ENCODE measurements around the gene KAT6B.

Gene KAT6B

GRCh38 chr10:74949034-74949832, 122.8 kb downstream of the KAT6B start:
- no peak overlapping the region for H3K4me3 ChIP-seq (ENCODE audit: control insufficient read depth, low read depth, low read length)
- DNase-seq (ENCODE audit: low read depth), result peak; percentile 50
- no peak for TF ChIP-seq CTCF (conservative IDR thresholded peaks at IDR 0.05; ENCODE audit: control insufficient read depth, insufficient read depth, low read depth, low read length)

GRCh38 chr10:74949843-74950765, 123.7 kb downstream of the KAT6B start:
- TF ChIP-seq CTCF (conservative IDR thresholded peaks at IDR 0.05; ENCODE audit: control insufficient read depth, insufficient read depth, low read depth, low read length), result no peak
- no peak for DNase-seq (ENCODE audit: low read depth)
- H3K4me3 ChIP-seq (ENCODE audit: control insufficient read depth, low read depth, low read length), result no peak overlapping the region

GRCh38 chr10:74953214-74953613, 126.8 kb downstream of the KAT6B start:
- H3K4me3 ChIP-seq (ENCODE audit: control insufficient read depth, low read depth, low read length), result no peak overlapping the region
- no peak for DNase-seq (ENCODE audit: low read depth)
- TF ChIP-seq CTCF (conservative IDR thresholded peaks at IDR 0.05; ENCODE audit: control insufficient read depth, insufficient read depth, low read depth, low read length), result no peak

GRCh38 chr10:74955796-74956195, 129.4 kb downstream of the KAT6B start:
- DNase-seq (ENCODE audit: low read depth), result peak; percentile 35
- TF ChIP-seq CTCF (conservative IDR thresholded peaks at IDR 0.05; ENCODE audit: control insufficient read depth, insufficient read depth, low read depth, low read length), result no peak
- no peak overlapping the region for H3K4me3 ChIP-seq (ENCODE audit: control insufficient read depth, low read depth, low read length)

GRCh38 chr10:74956555-74957111, 130.2 kb downstream of the KAT6B start:
- DNase-seq (ENCODE audit: low read depth), result no peak
- H3K4me3 ChIP-seq (ENCODE audit: control insufficient read depth, low read depth, low read length), result no peak overlapping the region
- no peak for TF ChIP-seq CTCF (conservative IDR thresholded peaks at IDR 0.05; ENCODE audit: control insufficient read depth, insufficient read depth, low read depth, low read length)

GRCh38 chr10:74957285-74957961, 131.0 kb downstream of the KAT6B start:
- no peak for DNase-seq (ENCODE audit: low read depth)
- no peak for TF ChIP-seq CTCF (conservative IDR thresholded peaks at IDR 0.05; ENCODE audit: control insufficient read depth, insufficient read depth, low read depth, low read length)
- no peak overlapping the region for H3K4me3 ChIP-seq (ENCODE audit: control insufficient read depth, low read depth, low read length)
